ENCODE measurements around the gene CASP7.
"Not testable (repeated sequence)": the region's sequence is repeated elsewhere in the genome, so short reads cannot be mapped to it uniquely, and the experiment has no call there.

Gene CASP7

DNA sequence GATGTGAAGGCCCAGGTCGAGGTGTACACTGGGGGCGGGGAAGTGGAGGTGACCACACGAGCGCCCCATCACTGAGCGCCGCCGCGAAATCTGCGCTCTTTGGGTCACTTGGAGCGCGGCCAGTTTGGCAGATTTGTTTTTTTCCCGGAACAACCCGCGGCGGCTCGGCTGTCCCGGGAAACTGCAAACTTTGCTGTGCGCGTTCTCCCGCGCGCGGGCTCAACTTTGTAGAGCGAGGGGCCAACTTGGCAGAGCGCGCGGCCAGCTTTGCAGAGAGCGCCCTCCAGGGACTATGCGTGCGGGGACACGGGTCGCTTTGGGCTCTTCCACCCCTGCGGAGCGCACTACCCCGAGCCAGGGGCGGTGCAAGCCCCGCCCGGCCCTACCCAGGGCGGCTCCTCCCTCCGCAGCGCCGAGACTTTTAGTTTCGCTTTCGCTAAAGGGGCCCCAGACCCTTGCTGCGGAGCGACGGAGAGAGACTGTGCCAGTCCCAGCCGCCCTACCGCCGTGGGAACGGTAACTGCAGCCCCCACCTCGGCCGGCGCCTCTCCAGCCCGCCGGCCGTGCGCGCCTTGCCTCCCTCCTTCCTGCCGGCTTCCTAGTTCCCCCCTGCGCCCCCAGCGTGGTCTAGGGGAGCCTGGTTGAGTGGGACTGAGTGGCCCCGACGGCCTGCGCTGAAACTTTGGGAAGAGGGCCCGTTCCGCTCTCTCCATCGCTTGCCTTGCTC, at the start of gene CASP7:
Gene CASP7, plus strand, starts transcription at position 450 of the 727 bp plus-strand sequence. CDS start 17,582 bp downstream, outside the sequence.
- no peak for FAIRE-seq

DNA sequence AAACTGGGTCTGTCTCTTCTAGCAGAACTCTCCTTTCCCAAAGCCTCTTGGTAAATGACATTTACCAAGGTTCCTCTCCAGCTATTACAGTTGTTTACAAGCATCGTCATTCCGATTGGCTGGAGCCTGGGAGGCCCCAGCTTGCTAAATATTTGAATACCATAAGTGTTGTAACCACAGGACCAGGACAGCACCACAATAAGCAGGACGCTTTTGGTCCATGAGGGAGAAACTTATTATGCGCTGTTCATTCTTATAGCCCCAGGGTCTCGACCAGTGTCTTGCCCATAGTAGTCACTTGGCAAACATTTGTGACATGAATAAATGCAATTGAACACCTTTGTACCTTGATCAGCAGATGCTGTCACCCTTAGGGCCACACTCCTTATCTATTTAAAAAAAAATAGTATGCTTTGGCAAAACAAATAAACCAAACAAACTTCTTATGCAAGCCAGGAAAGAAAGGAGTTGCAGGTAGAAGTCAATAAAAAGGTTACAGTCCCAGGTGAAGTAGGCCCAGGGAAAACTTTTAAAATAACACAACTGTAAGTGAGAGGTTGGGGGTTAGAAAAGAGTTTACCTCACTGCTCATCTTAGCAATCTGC, 48.7 kb upstream of the CASP7 start:
- no peak for FAIRE-seq

DNA sequence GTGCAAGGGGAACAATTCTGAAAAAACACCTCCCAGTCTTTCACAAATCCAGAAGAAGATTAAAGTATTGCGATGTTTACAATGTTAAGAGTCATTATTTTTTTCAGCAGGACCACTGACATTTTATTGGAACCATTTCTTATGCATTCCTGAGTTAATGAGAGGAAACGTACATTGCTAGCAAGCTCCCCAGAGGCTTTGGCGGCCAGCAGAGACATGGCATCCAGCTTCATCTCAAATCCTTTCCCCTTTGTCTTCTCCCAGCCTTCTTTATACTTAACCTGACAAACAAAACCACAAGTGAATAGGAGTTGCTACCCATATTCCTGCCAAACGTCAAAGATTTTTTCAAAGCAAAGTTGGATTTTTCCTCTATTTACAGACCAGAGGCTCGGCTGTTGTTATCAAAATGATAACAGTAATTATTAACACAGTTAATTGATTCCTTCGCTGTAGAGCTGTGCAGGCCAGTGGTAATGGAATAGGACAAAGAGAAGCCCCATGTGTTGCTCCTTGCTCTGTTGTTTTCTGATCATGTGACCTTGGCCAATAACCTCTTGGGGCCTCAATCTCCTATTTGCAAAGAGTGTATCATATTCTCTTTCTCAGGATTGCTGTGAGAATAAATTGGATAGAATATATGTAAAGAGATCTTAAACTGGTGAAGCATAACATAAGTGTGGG, 47.9 kb upstream of the CASP7 start:
- FAIRE-seq = no peak

DNA sequence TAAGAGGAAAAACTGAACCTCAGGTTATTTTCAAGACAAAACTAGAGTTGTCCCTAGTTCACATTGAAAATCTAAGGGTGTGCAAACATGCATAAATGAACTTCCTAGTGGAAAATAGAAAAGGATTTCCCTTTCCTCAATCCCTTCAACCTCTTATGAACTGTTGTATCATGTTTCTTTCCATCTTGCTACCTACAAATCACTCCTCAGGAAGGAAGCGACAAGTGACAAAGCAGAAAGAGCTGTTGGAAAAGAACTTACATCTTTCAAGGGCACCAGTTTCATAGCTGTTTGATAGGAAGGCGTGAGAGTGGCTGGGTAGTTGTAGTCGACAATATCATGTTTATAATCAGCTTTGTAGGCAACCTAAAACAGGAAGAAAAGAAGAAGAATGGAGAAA, 39.7 kb upstream of the CASP7 start:
- FAIRE-seq = no peak

DNA sequence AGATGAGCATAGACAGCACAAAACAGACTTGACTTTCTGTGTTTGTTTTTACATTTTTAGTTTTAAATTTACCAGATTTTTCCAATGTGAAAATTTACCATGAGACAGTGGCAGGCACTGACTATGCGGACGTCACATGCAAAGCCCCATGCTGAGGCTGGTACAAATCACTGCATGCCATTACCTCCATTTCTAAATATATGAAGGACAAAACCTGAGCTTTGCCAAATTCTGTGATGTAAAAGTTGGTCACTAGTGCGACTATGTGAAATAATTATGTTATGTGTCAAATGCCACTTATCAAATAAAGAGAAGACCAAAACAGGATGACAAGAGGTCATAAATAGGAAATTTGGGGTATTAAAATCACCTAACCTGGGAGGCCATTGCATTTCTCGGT, 38.0 kb upstream of the CASP7 start:
- FAIRE-seq = no peak

DNA sequence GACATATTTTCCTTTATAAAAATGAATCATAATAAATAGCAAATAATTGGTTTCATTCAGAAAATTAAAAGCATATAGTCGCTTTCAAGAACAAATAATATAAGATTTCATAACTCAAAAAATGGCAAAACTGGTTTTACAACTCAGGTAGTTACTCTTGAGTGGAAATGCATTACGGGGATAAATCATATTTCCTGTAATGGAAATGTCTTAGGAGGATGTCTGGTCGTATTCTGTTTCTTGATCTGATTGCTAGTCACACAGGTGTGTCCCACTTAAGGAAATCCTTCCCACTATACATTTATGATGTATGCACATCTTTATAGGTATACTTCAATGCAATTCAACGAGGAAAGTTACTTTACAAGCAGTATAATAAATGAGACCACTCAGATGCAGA, 36.5 kb upstream of the CASP7 start:
- FAIRE-seq = no peak

DNA sequence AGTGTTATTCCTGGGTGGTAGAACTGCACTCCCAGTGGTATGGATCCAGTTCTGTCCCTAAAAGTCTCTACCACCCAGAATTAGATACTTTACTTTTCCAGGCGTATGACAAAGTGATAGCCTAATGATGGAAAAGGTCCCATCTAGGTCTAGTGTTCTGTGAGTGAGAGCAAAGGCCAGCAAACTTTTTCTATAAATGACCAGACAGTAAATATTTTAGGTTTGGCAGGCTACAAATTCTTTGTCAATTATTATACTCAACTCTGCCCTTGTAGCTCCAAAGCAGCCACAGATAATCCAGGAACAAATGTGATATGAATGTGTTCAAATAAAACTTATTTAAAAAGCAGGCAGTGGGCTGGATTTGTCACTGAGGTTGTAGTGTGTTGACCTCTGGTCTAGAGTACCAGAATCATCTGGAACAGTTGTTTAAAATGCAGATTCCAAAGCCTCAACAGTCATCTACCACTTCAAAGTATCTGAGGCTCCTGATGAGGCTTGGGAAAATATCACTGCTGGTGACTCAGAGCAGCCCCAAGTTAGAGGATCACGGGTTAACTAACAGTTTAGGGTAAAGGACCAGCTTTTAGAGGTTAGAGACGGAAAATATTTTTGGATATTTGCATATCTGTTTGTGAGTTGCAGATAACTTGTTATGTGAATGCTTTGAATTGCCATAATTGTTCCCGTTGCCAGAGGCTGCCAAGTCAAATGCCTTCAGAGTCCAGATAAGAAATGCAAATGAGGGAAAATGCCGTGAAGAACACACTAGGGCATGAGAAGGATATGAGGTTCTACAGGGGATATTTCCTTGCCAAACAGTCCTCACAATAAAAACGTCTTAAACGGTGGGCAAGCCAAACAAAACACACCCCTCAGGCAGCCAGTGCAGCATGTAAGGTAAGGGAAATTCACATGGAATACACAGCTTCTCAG, 35.3 kb upstream of the CASP7 start:
- FAIRE-seq = no peak

DNA sequence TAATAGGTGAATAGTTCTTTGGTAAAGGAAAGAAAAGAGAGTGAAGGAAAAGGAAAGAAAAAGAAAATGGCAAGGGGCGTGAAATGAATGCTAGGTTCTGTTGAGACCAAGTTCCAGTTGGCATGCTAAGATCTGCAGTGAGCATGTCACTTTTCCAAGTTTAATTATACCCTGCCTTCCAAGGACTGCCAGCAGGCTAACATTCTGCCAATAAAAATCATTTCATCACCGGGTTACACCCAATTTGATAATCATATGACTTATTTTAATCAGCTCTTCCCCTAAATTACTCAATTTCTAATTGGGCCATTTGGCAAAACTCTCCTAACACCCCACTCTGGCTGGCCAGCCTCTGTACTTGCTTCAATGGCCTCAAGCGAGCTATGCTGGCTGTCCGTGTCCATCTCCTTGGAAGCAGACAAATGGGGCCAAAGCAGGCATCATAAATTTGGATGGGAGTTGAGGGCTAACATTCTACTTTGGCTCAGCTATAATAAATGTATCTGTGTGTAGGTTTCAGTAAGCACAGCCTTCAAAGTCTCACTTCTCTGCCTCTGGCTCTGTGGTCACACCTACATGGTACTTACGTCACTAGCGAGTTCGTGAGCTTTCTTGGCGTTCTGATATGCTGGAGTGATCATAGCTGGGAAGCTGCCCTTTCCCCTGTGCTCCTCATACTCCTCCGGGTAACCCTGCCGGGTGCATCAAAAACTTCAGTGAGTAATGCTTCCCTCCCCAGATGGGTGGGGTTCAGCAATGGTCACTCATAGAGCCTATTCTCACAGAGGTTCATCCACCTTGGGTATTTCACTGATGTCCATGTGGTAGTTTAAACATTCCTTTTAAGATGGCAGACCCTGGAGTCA, 33.1 kb upstream of the CASP7 start:
- FAIRE-seq = no peak

DNA sequence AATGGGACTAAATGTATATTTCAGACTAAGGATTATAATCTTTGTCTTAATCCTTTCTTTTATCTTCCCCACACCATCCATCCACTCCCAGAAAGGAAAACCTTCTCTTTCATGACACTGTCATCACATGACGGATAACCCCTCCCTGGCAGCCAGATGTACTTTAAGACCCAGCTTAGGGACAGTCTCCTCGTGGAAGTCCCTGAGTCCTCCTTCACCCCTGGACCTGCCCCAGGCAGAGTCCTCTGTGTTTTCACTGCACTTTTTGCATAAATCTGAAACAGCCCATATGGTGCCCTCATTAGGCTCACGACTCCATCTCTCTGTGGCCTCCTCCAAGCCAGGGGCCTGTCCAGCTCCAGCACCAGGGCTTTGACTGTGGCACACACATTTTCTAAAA, 31.9 kb upstream of the CASP7 start:
- no peak for FAIRE-seq

DNA sequence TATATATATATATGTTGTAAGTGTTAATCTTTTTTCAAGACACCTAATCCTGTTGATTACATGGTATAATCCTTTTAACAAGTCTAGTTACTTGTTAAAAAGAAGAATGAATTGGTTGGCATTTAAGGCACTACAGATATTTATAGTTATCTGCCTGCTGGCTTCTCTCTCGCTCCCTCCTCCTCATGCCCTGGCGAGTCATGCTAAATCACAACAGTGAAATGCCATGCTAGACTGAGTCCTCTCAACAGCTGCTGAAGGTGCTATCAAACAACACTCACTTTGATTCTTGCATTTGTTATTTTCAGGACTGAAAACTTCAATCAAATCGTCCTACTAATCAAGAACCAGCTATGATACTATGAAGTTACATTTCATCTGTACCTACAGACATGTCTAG, 31.2 kb upstream of the CASP7 start:
- no peak for FAIRE-seq

DNA sequence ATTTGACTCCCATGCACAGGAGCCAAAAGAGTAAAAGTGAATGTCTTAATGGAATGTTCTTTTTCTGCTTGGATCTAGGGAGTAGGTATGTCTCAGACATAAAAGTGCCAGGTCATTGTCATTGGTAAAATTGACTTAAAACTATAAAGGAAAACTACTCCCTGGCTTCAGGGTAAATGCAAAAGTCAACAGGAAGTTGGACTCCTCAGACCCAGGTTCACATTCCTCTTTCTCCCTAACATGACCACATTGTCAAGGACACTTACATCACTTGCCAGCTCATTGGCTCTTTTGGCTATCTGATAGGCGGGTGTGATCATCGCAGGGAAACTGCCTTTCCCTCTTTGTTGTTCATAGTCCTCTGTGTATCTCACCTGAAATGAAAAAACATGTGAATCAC, 29.5 kb upstream of the CASP7 start:
- FAIRE-seq = no peak

DNA sequence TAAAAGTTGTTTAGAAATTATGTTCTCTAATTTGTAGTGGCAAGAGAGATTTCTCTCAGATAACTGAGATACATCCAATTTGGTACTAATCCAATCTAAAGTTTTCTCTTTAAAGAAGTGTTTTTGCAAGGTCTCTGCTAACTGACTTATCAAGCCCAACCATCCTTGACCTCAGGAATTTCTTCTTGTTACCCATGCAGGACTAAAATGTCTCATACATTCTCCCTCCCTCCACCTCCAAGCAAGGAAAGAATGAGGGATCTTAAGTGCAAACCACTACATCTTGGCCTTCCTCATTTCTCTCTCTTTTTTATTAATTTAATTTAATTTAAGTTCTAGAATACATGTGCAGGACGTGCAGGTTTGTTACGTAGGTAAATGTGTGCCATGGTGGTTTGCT, 28.7 kb upstream of the CASP7 start:
- FAIRE-seq = no peak

DNA sequence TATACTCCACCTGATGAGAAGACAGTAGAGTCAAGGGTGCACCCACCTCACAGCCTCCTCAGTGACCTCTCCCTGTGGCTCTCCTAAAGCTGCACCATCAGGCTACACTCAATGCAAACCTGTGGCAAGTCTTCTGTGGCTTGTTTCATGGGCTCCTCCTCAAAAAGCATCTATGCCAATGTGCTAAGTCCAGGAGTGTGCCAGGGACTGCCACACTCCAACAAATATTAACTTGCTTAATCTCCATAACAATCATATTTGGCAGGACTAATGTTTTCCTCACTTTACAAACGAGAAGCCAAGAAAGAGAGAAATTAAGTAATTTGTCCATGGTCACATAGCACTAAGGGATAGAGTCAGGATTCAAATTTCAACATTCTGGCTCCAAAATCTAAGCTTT, 27.8 kb upstream of the CASP7 start:
- no peak for FAIRE-seq

DNA sequence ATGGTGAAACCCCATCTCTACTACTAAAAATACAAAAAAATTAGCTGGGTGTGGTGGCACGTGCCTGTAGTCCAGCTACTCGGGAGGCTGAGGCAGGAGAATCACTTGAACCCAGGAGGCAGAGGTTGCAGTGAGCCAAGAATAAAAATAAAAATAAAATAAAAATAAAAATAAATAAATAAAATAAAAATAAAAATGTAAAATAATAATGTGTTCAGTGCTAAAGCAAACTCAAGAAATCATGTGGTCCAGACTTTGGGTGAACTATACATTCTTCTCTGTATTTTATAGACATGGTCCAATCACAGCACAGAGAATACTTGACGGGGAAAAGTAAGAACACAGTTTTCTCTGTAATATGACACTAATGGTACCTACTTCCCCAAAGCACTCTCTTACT, 27.3 kb upstream of the CASP7 start:
- not testable (repeated sequence) for FAIRE-seq

DNA sequence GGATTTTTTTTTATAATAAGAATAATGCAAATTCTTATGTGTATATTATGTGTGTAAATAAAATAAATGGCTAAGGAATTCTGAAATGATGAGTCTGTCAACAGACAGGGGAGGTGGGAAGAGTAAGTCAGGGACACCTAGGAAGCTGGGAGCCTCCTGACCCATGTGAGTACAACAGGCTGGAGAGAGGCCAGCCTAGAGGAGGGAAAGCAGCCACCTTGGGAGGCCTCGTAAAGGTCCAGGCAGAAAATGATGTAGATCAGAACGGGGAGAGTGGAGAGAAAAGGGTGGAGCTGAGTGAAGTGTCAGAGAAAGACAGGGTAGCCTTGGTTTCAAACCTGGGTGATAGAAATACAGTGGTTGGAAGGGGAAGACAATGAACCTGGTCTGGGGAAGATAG, 22.8 kb upstream of the CASP7 start:
- no peak for FAIRE-seq

DNA sequence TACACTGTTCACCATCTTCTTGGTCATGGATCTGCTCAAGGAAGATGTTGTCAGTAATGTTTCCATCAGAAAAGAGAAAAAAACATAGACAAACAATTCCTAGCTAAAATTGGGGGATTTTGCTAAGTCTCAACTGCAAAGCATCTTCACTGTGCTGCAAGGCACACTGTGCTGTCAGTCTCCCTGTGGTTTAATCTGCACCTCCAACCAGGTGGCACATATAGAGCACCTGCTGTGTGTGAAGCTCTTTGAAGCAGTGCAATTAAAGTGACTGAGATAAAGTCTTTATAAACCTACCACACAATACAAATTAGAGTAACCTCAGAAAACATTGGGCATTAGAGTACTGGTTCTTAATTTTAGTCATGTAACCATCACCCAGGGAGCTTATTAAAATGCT, 22.2 kb upstream of the CASP7 start:
- FAIRE-seq = no peak

DNA sequence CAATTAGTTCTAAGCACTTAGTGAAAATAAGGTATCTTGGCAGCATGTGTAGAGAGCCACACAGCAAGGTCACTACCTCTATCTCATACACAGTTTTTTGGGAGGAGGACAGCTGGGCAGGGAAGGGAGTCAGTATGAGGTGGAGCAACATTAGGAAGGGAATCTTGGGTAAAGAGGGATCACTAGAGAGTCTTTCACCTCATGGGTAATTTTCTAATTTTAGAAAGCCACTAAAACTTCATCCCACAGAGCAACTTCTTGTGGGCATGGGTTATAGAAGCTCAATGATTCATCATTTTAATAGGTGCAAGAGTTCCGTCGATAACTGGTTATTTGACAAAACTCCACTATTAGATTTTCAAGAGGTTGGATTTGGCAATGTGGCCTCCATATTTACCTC, 18.4 kb upstream of the CASP7 start:
- FAIRE-seq = no peak

DNA sequence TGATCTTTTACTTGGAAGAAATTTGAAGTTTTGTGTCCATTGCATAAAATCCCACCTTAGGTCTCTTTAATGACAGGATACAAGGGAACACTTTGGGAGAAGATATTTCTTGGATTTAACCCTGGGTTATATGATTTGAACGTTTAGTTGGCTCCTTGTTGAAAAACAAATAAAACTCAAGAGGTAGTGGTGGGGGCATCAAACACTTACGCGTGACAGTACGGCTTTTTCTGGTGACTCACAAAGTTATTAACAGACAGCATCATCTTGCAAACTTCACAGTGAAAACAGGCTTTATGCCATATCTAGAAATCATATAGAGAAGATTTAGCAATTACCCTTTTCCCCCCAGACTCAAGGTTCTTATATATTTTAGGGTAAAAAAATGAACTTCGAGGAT, 16.6 kb upstream of the CASP7 start:
- no peak for FAIRE-seq

DNA sequence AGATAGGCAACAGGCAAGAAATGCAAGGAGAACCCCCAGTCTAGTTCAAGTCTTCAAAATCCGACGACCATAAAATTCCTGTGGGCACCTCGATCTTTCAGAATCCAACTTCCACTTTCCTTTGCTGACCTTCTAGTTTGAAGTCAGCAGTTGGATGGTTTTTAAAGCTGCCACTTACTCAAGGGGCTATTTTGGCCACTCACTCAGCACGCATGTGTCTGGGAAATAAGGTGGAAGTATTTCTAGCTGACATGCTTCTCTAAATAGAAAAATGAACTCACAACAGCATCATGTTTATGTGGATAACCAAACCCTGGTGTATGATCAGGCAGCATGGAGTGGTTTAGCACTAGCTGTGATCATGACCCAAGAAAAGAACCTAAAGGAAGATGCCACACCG, 15.8 kb upstream of the CASP7 start, which contains the start of gene NRAP:
Gene NRAP, minus strand, starts transcription at position 134 of the 400 bp plus-strand sequence. CDS start 159 bp downstream, outside the sequence.
- no peak for FAIRE-seq

DNA sequence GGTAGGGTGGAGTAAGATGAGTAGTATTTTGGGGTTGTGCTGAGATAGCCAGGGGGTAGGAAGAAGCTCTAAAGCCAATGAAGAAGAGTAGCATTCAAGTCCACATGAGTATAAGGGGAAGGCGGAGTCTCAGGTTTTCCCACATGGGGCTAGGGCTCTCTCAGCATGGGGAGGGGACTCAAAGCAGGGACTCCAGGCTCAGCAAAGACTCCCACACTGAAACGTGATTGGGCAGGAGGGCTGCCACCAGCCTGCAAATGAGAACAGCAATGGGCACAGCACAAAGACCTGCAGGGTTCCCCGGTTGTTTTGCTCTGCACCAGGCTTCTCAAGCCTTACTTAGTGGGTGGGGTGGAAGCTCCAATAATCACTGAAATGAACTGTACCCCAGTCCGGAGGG, 14.4 kb upstream of the CASP7 start:
- FAIRE-seq = no peak

DNA sequence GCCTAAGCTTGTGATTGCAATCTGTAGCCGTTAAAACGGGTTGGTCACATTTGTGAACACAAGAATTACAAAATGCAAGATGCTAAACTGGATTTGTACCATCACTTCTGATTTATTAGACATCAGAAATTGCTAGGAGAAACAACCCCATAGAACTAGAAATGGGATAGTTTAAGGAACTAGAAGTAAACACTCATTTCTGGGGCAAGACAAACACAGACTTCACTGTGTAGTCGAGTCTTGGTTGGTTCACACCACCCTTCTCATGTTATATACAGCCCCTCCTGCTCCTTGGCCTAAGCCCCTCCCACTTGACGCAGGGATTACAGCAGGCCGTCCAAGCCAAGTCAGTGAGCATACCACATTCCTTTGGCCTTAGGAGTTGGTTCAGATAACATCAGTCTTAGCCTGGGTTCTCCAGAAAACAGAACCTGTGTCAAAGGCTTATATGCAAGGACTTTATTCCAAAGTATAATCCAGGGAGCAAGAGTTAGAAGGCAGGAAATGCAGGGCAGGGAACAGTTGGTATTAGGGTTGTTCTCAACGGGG, 13.8 kb upstream of the CASP7 start:
- no peak for FAIRE-seq
